GM18508 (cell line): ENCODE measurements around the gene TNRC18.

Experiments used
- ATAC-seq: cut with Tn5 transposase; IDR thresholded peaks from one replicate; pipeline ENCODE4 v1.9.1; 2021; ENCODE audit warnings: moderate number of reproducible peaks; ENCODE audit not compliant: insufficient read depth, unreplicated experiment

The TNRC18 gene

DNA sequence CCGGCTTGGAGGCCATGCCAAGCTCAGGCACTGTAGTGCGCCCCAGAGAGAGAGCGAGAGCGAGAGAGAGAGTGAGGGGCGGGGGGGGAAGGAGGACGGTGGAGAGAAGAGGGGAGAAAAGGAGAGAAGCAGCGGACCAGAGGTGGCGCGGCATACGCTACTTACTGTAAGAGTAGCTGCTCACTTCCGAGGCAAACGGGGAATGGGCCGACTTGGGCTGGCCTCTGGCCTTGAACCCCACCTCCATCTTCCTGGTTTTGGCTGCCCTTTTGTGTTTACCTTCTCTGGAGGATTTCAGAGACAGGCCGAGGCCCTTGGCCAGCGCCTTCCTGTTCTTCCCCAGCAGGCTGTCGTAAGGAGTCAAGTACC, 66.9 kb downstream of the TNRC18 start:
- no peak for ATAC-seq

DNA sequence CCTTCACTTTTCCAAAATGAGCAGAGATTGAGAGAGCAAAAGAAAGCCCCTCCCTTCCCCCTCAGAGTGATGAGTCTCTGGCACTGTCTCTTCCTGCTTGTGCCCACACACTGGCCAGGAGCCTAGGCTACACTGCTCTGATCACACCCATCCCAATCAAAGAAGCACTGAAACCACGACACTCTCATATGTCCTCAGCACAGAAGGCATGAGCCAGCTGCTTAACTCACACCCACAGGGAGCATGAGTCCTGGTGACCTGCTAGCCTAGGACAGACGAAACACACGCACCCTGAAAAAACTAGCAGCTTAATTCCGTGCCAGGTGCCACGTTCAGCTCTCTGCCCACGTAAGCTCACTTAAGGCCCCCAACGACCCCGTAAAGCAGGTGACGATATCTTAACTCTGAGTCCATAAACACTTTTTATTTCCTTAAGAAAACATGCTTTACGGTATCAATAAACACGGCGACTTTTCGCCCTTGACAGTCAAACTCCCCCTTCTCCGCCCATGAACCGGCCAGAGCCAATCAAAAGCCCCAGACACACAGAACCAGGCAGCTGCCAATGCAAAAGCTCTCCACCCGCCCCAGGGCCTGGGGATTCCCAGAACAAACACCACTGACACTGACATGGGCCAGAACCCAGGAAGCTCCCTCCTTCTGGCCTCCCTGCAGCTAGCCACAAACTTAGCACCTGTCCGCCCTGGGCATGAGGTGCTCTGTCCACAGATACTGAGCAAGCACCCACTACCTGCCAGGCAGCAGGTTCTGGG, 69.0 kb downstream of the TNRC18 start:
- ATAC-seq, result no peak

GRCh38 chr7:5352440-5353010, 71.1 kb downstream of the TNRC18 start:
- no peak for ATAC-seq

- ATAC-seq, result no peak
Measured at GRCh38 chr7:5351507-5352265, 71.9 kb downstream of the TNRC18 start.

DNA sequence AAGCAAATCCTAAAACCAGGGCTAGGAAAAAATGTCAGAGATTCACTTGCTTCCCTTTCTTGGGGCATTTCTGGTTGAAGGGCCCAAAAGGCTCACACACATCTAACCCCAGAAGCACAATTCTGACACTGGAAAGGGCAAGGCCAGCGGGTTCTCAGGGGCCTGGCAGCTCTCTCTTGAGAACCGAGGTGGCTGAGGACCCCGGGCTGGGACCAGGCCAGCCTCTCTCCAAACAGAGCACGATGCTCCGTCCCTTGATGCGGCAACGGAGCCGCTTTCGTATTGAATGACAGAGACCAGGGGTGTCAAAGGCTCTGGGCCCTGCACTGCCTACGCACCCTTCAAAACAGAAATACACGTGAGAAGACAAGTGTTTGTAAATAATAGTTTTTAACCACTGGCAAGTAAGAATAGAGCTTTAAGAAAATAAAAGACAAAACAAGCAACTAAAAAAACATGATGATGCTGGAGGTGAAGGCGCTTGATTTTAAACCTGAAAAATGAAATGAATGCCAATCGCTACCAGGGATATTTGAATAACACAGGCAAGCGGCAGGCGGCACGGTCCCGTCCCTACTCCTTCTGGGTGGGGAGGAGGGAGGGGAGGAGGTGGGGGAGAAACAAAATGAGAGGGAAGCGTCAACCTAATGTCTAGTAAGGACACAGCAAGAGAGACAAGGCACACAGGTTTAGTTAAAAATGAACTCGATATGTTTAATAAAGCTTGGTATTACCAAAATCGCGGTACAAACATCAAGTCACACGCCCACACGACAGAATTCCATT, 72.8 kb downstream of the TNRC18 start:
- ATAC-seq, result no peak

GRCh38 chr7:5350174-5350463, 73.5 kb downstream of the TNRC18 start:
- no peak for ATAC-seq

GRCh38 chr7:5349437-5350173, 74.0 kb downstream of the TNRC18 start:
- ATAC-seq, result no peak

DNA sequence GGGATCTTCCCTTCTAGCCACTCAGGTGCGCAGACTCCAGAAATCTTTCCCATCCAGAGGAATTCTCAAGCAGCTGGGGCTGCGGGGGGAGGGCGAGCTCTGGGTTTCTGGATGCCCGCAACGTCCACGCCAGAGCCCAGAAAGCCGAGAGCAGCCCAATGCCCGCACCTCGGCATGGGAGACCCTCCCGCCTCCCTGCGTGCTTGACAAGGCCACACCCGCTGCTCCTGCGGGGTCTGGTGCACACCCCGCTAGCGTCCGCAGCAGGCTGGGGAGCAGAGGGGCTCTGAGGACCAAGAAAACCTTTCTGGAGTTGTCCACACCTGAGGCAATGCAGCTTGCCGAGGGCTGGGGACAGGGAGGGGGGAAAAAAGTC, 74.6 kb downstream of the TNRC18 start:
- no peak for ATAC-seq

- no peak for ATAC-seq
Measured at GRCh38 chr7:5348134-5349004, 75.3 kb downstream of the TNRC18 start.

DNA sequence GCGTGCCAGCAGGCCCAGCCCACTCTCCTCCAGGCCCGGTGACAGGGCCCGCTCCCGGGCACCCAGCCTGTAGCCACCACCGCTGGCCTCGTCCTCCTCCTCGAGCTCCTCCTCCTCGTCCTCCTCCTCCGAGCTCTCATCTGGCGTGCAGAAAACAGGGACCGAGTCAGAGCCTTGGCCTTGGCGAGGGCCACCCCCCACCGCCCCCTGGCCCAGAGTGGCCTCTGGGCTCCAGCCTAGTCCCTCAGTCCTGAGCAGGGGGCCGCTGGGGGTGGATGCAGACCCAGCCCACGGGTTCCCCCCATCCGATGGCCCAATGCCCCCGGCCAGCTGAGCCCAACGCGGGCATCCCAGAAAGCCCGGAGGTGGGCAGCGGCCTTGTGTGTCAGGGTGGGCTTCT, 78.0 kb downstream of the TNRC18 start:
- no peak for ATAC-seq

DNA sequence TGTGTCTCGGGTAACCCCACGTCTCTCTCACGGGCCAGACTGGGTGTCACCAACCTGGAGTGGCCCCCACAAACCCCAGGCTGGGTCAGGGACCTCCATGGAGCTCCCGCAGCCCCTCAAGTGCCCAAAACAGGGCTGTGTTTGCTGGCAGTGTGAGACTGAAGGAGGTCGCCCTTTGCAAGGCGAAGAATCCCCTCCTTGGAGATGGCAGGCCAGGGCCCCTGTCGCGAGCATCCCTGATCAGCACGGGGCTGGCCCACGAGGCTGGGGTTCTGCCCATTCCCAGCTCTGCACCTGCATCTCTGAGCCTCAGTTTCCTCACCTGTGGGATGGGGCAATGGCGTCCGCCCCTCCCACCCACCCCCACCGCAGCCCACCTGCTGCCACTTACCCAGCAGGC, 78.5 kb downstream of the TNRC18 start:
- ATAC-seq, result no peak

- no peak for ATAC-seq
Measured at GRCh38 chr7:5344342-5344741, 79.3 kb downstream of the TNRC18 start.

- ATAC-seq, result no peak
Measured at GRCh38 chr7:5343884-5344283, 79.8 kb downstream of the TNRC18 start.

DNA sequence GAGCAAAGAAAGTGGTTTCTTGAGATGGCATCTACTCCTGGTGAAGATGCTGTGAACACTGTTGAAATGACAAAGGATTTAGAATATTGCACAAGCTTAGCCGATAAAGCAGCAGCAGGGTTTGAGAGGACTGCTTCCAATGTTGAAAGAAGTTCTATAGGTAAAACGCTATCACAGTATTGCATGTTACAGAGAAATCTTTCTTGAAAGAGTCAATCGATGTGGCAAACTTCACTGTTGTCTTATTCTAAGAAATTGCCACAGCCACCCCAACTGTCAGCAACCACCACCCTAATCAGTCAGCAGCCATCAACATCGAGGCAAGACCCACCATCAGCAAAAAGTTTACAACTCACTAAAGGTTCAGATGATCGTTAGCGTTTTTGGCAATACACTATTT, 81.0 kb downstream of the TNRC18 start:
- no peak for ATAC-seq

DNA sequence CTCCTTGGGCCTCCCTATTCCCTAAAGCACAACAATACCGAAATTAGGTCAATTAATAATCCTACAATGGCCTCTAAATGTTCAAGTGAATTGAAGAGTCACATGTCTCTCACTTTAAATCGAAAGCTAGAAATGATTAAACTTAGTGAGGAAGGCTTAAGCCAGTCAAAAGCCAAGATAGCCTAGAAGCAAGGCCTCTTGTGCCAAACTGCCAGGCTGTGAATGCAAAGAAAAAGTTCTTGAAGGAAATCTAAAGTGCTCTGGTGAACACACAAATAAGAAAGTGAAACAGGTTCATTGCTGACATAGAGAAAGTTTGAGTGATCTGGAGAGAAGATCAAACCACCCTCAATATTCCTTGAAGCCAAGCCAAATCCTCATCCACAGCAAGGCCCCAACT, 83.7 kb downstream of the TNRC18 start:
- ATAC-seq, result no peak

- ATAC-seq, result no peak
Measured at GRCh38 chr7:5337047-5337446, 86.6 kb downstream of the TNRC18 start.

DNA sequence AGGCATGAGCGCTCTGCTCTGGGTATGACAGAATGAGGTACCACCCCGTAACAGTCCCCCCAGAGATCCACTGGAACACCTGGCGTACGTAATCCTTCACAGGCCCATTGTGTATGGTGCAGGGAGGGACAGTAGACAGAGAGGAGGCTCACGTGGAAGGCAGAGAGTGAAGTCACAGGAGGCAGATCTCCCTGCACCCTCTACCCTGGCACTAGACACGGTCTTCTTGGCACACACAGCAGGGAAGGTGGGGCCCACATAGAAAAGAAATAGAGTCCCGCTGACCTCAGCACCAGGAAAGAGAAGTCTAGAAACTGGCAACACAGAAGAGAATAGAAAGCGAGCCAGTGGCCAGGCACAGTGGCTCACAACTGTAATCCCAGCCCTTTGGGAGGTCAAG, 89.0 kb downstream of the TNRC18 start:
- ATAC-seq, result no peak

DNA sequence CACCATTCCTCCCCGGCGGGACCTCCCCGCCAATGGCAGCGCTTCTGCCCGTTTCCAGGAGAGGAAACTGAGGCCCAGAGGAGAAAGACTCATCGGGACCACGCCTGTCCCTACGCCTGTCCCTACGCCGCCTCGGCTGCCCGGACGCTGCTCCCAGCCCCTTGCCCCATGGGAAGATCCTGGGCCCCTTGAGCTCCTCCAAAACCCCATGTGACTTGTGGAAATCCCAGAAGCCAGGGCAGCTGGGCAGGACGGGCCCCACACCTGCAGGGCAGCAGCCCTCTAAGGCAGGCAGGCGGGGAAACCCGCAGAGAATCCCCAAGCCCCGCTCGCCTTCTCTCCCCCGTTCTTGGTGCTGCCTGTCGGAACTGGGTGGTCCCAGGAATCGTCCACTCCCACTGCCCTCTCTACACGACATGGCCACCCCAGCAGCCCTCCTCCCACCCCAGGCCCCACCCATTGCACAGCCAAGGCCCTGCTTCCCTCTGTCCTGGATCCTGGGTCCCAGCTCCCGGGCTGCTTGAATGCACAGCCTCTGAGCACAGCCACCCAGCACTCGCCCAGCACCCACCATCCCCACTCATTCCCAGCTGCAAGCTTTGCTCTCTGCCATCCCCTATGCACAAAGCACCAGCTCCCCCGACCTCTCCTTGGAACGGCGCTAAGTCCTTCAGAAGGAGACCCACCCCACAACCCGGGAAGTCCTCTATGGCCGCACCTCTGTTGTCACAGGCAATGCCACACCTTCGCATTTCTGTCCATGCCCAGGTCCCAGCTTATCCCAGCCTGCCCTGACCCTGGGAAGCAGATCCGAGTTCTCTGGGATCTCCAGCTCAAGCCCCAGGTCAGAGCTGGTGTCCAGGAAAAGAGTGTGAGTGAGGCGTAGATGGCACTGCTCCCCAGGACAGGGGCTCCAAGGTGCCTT, 90.3 kb downstream of the TNRC18 start:
- ATAC-seq, result no peak
